ENCODE measurements around the gene CLEC1A.

The CLEC1A gene

GRCh38 chr12:10042167-10042566 is 56.6 kb downstream of the CLEC1A start:
- no peak overlapping the region for H2AK5ac ChIP-seq (ENCODE audit: low read length)
- no peak overlapping the region for H4K91ac ChIP-seq (ENCODE audit: low read depth, low read length)
- H3K27ac ChIP-seq (ENCODE audit: low read depth, low read length): no peak overlapping the region
- no peaks in the 10 kb centered on the region for H3K79me2 ChIP-seq (ENCODE audit: control insufficient read depth, insufficient read depth, low read length, poor library complexity)
- H2BK12ac ChIP-seq (ENCODE audit: low read length): no peak overlapping the region
- no peaks in the 10 kb centered on the region for H3K4me1 ChIP-seq (ENCODE audit: control insufficient read depth in 1 of 2, insufficient read depth in 2 of 2, low read length in 2 of 2)
- H2BK120ac ChIP-seq (ENCODE audit: insufficient read depth, low read length, poor library complexity): no peak overlapping the region
- no peaks in the 10 kb centered on the region for H3K27me3 ChIP-seq (ENCODE audit: insufficient read depth, low read length)
- H4K8ac ChIP-seq (ENCODE audit: low read depth, low read length): no peak overlapping the region
- no peak overlapping the region for H2AFZ ChIP-seq (ENCODE audit: insufficient read depth, low read length, poor library complexity)
- no peak overlapping the region for H3K14ac ChIP-seq (ENCODE audit: low read length)
- H3K9me3 ChIP-seq (ENCODE audit: insufficient read depth, low read depth, low read length): no peaks in the 10 kb centered on the region
- no peaks in the 10 kb centered on the region for H3K36me3 ChIP-seq (ENCODE audit: control insufficient read depth in 1 of 2, insufficient read depth in 2 of 2, low read length in 2 of 2)
- no peak overlapping the region for H3K4ac ChIP-seq (ENCODE audit: low read depth, low read length)
- H2BK5ac ChIP-seq (ENCODE audit: low read depth, low read length, poor library complexity): no peak overlapping the region
- H3K9ac ChIP-seq (ENCODE audit: low read length): no peak overlapping the region
- DNase-seq: no peak
- H3K18ac ChIP-seq (ENCODE audit: low read length): no peak overlapping the region
- H3K4me2 ChIP-seq (ENCODE audit: low read length): no peak overlapping the region
- H3K23ac ChIP-seq (ENCODE audit: low read length): no peak overlapping the region
- H3K79me1 ChIP-seq (ENCODE audit: low read length): no peaks in the 10 kb centered on the region
- H3K4me3 ChIP-seq (ENCODE audit: low read depth, low read length): no peak overlapping the region
- H4K12ac ChIP-seq (ENCODE audit: low read depth, low read length): no peak overlapping the region

- DNase-seq: peak in 1 of 2 donors; percentile 67
- no peaks in the 10 kb centered on the region for H3K9me3 ChIP-seq (ENCODE audit: insufficient read depth, low read depth, low read length)
- no peak overlapping the region for H3K27ac ChIP-seq (ENCODE audit: low read depth, low read length)
- WGBS (ENCODE audit: extremely low coverage, insufficient coverage, insufficient read length): no CpG with 5 or more reads among the region's 1 CpG
- no peak overlapping the region for H4K12ac ChIP-seq (ENCODE audit: low read depth, low read length)
- H3K14ac ChIP-seq (ENCODE audit: low read length): no peak overlapping the region
- H3K4me3 ChIP-seq (ENCODE audit: low read depth, low read length): no peak overlapping the region
- H2BK120ac ChIP-seq (ENCODE audit: insufficient read depth, low read length, poor library complexity): no peak overlapping the region
- no peaks in the 10 kb centered on the region for H3K27me3 ChIP-seq (ENCODE audit: insufficient read depth, low read length)
- no peak overlapping the region for H3K4me2 ChIP-seq (ENCODE audit: low read length)
- peaks cover 0 to 2% of the 10 kb centered on the region in 2 experiments for H3K36me3 ChIP-seq (ENCODE audit: control insufficient read depth in 1 of 2, insufficient read depth in 2 of 2, low read length in 2 of 2)
- H2AFZ ChIP-seq (ENCODE audit: insufficient read depth, low read length, poor library complexity): no peak overlapping the region
- H2BK12ac ChIP-seq (ENCODE audit: low read length): no peak overlapping the region
- H4K91ac ChIP-seq (ENCODE audit: low read depth, low read length): no peak overlapping the region
- H3K4ac ChIP-seq (ENCODE audit: low read depth, low read length): no peak overlapping the region
- no peak overlapping the region for H4K8ac ChIP-seq (ENCODE audit: low read depth, low read length)
- no peak overlapping the region for H3K9ac ChIP-seq (ENCODE audit: low read length)
- H2AK5ac ChIP-seq (ENCODE audit: low read length): no peak overlapping the region
- H3K79me2 ChIP-seq (ENCODE audit: control insufficient read depth, insufficient read depth, low read length, poor library complexity): no peaks in the 10 kb centered on the region
- H3K4me1 ChIP-seq (ENCODE audit: control insufficient read depth in 1 of 2, insufficient read depth in 2 of 2, low read length in 2 of 2): no peaks in the 10 kb centered on the region
- no peak overlapping the region for H3K23ac ChIP-seq (ENCODE audit: low read length)
- no peak overlapping the region for H2BK5ac ChIP-seq (ENCODE audit: low read depth, low read length, poor library complexity)
- H3K18ac ChIP-seq (ENCODE audit: low read length): no peak overlapping the region
- H3K79me1 ChIP-seq (ENCODE audit: low read length): no peaks in the 10 kb centered on the region
These were observed 64.8 kb downstream of the CLEC1A start for GRCh38 chr12:10033783-10034545.

GRCh38 chr12:10031771-10032175 is 67.0 kb downstream of the CLEC1A start:
- no peaks in the 10 kb centered on the region for H3K4me1 ChIP-seq (ENCODE audit: control insufficient read depth in 1 of 2, insufficient read depth in 2 of 2, low read length in 2 of 2)
- peaks cover 0 to 2% of the 10 kb centered on the region in 2 experiments for H3K36me3 ChIP-seq (ENCODE audit: control insufficient read depth in 1 of 2, insufficient read depth in 2 of 2, low read length in 2 of 2)
- peak; percentile 93 to 96 for DNase-seq
- no peak overlapping the region for H3K4me2 ChIP-seq (ENCODE audit: low read length)
- H2AFZ ChIP-seq (ENCODE audit: insufficient read depth, low read length, poor library complexity): no peak overlapping the region
- WGBS (ENCODE audit: extremely low coverage, insufficient coverage, insufficient read length): no CpG with 5 or more reads among the region's 5 CpGs
- no peak overlapping the region for H4K91ac ChIP-seq (ENCODE audit: low read depth, low read length)
- no peak overlapping the region for H3K18ac ChIP-seq (ENCODE audit: low read length)
- H3K27ac ChIP-seq (ENCODE audit: low read depth, low read length): no peak overlapping the region
- H2BK120ac ChIP-seq (ENCODE audit: insufficient read depth, low read length, poor library complexity): no peak overlapping the region
- no peak overlapping the region for H4K12ac ChIP-seq (ENCODE audit: low read depth, low read length)
- H3K4me3 ChIP-seq (ENCODE audit: low read depth, low read length): no peak overlapping the region
- no peak overlapping the region for H2BK5ac ChIP-seq (ENCODE audit: low read depth, low read length, poor library complexity)
- no peaks in the 10 kb centered on the region for H3K27me3 ChIP-seq (ENCODE audit: insufficient read depth, low read length)
- H3K9ac ChIP-seq (ENCODE audit: low read length): no peak overlapping the region
- no peak overlapping the region for H4K8ac ChIP-seq (ENCODE audit: low read depth, low read length)
- no peak overlapping the region for H3K14ac ChIP-seq (ENCODE audit: low read length)
- no peak overlapping the region for H3K23ac ChIP-seq (ENCODE audit: low read length)
- H3K9me3 ChIP-seq (ENCODE audit: insufficient read depth, low read depth, low read length): no peaks in the 10 kb centered on the region
- no peak overlapping the region for H2BK12ac ChIP-seq (ENCODE audit: low read length)
- H3K79me2 ChIP-seq (ENCODE audit: control insufficient read depth, insufficient read depth, low read length, poor library complexity): no peaks in the 10 kb centered on the region
- H3K4ac ChIP-seq (ENCODE audit: low read depth, low read length): no peak overlapping the region
- no peaks in the 10 kb centered on the region for H3K79me1 ChIP-seq (ENCODE audit: low read length)
- no peak overlapping the region for H2AK5ac ChIP-seq (ENCODE audit: low read length)

- peak; percentile 66 to 84 for DNase-seq
- no peaks in the 10 kb centered on the region for H3K79me2 ChIP-seq (ENCODE audit: control insufficient read depth, insufficient read depth, low read length, poor library complexity)
- H2BK120ac ChIP-seq (ENCODE audit: insufficient read depth, low read length, poor library complexity): no peak overlapping the region
- H3K4me3 ChIP-seq (ENCODE audit: low read depth, low read length): no peak overlapping the region
- no peak overlapping the region for H4K12ac ChIP-seq (ENCODE audit: low read depth, low read length)
- H3K18ac ChIP-seq (ENCODE audit: low read length): no peak overlapping the region
- no peak overlapping the region for H3K9ac ChIP-seq (ENCODE audit: low read length)
- H3K14ac ChIP-seq (ENCODE audit: low read length): no peak overlapping the region
- H3K23ac ChIP-seq (ENCODE audit: low read length): no peak overlapping the region
- H3K27me3 ChIP-seq (ENCODE audit: insufficient read depth, low read length): no peaks in the 10 kb centered on the region
- H4K8ac ChIP-seq (ENCODE audit: low read depth, low read length): no peak overlapping the region
- no peak overlapping the region for H4K91ac ChIP-seq (ENCODE audit: low read depth, low read length)
- no peak overlapping the region for H2AK5ac ChIP-seq (ENCODE audit: low read length)
- H3K79me1 ChIP-seq (ENCODE audit: low read length): no peaks in the 10 kb centered on the region
- no peak overlapping the region for H2AFZ ChIP-seq (ENCODE audit: insufficient read depth, low read length, poor library complexity)
- H3K36me3 ChIP-seq (ENCODE audit: control insufficient read depth in 1 of 2, insufficient read depth in 2 of 2, low read length in 2 of 2): peaks cover 0 to 2% of the 10 kb centered on the region in 2 experiments
- H2BK5ac ChIP-seq (ENCODE audit: low read depth, low read length, poor library complexity): no peak overlapping the region
- no peak overlapping the region for H3K4me2 ChIP-seq (ENCODE audit: low read length)
- no peak overlapping the region for H3K4ac ChIP-seq (ENCODE audit: low read depth, low read length)
- H3K9me3 ChIP-seq (ENCODE audit: insufficient read depth, low read depth, low read length): no peaks in the 10 kb centered on the region
- H3K27ac ChIP-seq (ENCODE audit: low read depth, low read length): no peak overlapping the region
- WGBS (ENCODE audit: extremely low coverage, insufficient coverage, insufficient read length): no CpG with 5 or more reads among the region's 4 CpGs
- no peaks in the 10 kb centered on the region for H3K4me1 ChIP-seq (ENCODE audit: control insufficient read depth in 1 of 2, insufficient read depth in 2 of 2, low read length in 2 of 2)
- no peak overlapping the region for H2BK12ac ChIP-seq (ENCODE audit: low read length)
These were observed 67.5 kb downstream of the CLEC1A start for GRCh38 chr12:10031321-10031720.
